ENCODE results near the gene IL4R.

DNA sequence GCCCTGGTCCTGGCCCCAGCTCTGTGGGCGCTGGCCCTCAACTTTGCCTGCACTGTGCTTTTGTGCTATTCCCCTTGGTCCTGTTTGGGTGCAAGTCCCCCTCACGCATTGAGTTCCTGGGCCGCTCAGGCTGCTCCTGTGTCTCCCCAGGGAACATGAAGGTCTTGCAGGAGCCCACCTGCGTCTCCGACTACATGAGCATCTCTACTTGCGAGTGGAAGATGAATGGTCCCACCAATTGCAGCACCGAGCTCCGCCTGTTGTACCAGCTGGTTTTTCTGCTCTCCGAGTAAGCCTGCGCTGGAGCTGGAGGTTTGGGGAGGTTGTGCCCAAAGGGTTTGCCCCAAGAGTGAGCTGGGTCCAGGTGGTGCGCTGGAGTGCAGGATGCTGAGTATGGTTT lies 28.2 kb downstream of the IL4R start:
- no peak for TF ChIP-seq EZH2phosphoT487 (IDR thresholded peaks at IDR 0.05; ENCODE audit: borderline replicate concordance, low read depth, low read length)
- TF ChIP-seq, protein P1, sequence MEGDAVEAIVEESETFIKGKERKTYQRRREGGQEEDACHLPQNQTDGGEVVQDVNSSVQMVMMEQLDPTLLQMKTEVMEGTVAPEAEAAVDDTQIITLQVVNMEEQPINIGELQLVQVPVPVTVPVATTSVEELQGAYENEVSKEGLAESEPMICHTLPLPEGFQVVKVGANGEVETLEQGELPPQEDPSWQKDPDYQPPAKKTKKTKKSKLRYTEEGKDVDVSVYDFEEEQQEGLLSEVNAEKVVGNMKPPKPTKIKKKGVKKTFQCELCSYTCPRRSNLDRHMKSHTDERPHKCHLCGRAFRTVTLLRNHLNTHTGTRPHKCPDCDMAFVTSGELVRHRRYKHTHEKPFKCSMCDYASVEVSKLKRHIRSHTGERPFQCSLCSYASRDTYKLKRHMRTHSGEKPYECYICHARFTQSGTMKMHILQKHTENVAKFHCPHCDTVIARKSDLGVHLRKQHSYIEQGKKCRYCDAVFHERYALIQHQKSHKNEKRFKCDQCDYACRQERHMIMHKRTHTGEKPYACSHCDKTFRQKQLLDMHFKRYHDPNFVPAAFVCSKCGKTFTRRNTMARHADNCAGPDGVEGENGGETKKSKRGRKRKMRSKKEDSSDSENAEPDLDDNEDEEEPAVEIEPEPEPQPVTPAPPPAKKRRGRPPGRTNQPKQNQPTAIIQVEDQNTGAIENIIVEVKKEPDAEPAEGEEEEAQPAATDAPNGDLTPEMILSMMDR (conservative IDR thresholded peaks at IDR 0.05; ENCODE audit: low read length), result no peak

All from OCI-LY7 (cell line).